GM19467 (cell line): Measurements from ENCODE around the gene HBG2.

Experiments used
- ATAC-seq: cut with Tn5 transposase; IDR thresholded peaks from one replicate; pipeline ENCODE4 v1.9.1; 2021; ENCODE audit warnings: mild to moderate bottlenecking, moderate library complexity; ENCODE audit not compliant: unreplicated experiment

The HBG2 gene

DNA sequence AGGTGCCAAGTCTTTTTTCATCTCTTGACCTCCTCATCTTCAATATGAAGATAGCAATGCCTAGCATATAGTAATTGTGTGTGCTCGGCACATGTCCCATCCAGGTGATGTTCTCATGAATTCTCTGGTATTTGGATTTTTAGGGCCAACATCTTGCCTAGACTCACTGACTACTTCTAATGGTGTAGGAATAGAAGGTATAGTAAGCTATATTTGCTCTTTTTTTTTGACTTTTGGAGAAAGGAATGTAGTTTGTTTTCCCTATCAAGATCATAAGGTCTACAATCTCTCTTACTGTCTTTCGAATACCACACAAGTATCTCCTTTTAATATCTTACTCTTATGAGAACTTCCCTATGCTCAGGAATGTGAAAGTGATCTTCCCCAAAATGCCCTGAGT is 23.5 kb downstream of the HBG2 start:
- ATAC-seq = no peak

DNA sequence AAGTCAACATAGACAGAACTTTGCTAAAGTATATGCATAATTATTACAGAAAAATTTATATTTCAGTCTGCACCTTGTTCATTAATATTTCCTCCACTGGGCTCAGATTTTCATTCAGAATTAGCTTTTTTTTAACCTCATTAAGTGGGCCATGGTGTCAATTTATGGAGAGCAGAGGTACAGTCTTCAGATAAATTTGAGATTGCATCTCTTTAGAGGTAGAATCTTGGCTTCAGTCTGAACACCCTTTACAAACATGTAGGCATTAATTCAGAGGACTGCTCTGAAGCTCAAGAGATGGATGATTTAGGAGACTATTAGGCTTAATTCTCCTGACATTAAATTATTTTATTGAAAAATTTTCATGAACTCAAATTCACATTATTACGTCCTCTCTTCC is 24.3 kb downstream of the HBG2 start:
- ATAC-seq = no peak

DNA sequence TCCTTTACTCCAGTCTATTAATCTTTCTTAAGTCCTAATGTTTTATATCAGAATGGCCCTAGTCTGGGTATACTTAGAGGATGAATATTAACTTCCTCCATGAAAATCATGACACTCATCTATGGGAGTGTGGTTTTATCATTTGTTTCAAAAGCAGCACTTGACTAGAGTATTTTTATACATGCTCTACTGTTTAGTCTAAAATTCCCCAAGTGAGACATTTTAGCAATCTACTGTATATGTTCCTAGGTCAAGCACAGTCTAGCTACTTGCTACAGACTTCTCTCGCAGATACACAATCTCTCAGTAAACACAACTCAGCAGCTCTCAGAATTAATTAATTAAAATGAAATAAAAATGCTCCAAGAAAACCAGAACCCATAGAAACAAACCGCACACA is 24.8 kb downstream of the HBG2 start:
- ATAC-seq = no peak

DNA sequence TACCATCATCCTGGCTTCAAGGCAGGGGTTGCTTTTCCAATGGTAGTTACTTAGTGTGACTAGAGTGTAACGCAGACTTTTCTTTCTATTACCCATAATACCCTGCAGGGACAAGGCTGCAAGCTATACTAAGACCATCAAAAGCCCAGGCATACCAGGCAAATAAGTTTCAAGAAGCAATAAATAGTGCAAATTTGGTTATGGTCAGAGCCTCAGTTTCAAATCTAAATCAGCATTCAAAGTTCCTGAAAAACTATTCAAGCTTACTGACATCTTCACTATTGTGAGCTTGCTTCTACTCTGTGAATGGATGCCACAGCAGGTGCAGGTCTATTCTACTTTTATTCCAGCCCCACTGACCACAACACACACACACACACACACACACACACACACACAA is 25.2 kb downstream of the HBG2 start:
- no peak for ATAC-seq

DNA sequence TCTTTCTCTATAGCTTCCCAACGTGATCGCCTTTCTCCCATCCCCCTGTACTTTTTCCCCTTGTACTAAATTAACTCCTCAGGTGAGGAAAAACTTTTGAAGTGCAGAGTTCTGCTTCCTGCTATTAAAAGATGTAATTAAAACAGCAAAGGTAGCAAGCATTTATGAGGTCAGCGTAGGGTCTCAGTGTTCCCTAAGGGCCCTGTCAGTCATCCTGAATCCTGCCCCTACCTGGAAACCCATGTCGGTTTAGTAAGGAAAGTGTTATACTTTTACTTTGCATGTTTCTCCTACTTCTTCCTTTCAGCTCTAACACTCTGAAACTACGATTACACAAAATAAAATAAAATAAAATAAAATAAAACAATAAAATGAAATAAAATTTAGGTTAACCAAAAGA is 26.5 kb downstream of the HBG2 start:
- ATAC-seq = no peak

DNA sequence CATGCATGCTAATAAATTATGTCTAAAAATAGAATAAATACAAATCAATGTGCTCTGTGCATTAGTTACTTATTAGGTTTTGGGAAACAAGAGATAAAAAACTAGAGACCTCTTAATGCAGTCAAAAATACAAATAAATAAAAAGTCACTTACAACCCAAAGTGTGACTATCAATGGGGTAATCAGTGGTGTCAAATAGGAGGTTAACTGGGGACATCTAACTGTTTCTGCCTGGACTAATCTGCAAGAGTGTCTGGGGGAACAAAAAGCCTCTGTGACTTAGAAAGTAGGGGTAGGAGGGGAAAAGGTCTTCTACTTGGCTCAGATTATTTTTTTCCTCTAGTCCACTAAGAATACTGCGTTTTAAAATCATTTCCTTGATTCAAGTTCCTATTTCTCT is 26.9 kb downstream of the HBG2 start:
- no peak for ATAC-seq

DNA sequence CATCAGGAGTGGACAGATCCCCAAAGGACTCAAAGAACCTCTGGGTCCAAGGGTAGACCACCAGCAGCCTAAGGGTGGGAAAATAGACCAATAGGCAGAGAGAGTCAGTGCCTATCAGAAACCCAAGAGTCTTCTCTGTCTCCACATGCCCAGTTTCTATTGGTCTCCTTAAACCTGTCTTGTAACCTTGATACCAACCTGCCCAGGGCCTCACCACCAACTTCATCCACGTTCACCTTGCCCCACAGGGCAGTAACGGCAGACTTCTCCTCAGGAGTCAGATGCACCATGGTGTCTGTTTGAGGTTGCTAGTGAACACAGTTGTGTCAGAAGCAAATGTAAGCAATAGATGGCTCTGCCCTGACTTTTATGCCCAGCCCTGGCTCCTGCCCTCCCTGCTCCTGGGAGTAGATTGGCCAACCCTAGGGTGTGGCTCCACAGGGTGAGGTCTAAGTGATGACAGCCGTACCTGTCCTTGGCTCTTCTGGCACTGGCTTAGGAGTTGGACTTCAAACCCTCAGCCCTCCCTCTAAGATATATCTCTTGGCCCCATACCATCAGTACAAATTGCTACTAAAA is 27.8 kb downstream of the HBG2 start, which contains the start of gene HBB:
Gene HBB (minus strand): TSS at position 340 of the 579 bp plus-strand sequence. CDS start 50 bp downstream, at position 290.
- no peak for ATAC-seq

DNA sequence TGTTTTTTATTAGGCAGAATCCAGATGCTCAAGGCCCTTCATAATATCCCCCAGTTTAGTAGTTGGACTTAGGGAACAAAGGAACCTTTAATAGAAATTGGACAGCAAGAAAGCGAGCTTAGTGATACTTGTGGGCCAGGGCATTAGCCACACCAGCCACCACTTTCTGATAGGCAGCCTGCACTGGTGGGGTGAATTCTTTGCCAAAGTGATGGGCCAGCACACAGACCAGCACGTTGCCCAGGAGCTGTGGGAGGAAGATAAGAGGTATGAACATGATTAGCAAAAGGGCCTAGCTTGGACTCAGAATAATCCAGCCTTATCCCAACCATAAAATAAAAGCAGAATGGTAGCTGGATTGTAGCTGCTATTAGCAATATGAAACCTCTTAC is 29.1 kb downstream of the HBG2 start:
- no peak for ATAC-seq

DNA sequence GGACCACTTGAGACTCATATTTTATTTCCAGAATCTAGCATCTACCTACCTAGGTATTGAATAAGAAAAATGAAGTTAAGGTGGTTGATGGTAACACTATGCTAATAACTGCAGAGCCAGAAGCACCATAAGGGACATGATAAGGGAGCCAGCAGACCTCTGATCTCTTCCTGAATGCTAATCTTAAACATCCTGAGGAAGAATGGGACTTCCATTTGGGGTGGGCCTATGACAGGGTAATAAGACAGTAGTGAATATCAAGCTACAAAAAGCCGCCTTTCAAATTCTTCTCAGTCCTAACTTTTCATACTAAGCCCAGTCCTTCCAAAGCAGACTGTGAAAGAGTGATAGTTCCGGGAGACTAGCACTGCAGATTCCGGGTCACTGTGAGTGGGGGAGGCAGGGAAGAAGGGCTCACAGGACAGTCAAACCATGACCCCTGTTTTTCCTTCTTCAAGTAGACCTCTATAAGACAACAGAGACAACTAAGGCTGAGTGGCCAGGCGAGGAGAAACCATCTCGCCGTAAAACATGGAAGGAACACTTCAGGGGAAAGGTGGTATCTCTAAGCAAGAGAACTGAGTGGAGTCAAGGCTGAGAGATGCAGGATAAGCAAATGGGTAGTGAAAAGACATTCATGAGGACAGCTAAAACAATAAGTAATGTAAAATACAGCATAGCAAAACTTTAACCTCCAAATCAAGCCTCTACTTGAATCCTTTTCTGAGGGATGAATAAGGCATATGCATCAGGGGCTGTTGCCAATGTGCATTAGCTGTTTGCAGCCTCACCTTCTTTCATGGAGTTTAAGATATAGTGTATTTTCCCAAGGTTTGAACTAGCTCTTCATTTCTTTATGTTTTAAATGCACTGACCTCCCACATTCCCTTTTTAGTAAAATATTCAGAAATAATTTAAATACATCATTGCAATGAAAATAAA is 29.8 kb downstream of the HBG2 start:
- no peak for ATAC-seq

DNA sequence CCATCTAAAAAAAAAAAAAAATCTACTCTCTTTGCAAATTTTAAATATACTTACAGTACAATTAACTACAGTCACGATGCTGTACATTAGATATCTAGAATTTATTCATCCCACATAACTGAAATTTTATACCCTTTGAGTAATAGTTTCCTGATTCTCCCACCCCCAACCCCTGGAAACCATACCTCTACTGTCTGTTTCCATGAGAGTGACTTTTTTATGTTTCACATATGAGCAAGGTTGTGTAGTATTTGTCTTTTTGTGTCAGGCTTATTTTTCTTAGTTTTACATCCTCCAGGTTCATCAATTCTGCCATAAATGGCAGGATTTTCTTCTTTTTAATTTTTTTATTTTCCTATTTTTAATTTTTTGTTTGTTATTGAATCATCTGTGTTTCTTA is 30.9 kb downstream of the HBG2 start:
- ATAC-seq = no peak

DNA sequence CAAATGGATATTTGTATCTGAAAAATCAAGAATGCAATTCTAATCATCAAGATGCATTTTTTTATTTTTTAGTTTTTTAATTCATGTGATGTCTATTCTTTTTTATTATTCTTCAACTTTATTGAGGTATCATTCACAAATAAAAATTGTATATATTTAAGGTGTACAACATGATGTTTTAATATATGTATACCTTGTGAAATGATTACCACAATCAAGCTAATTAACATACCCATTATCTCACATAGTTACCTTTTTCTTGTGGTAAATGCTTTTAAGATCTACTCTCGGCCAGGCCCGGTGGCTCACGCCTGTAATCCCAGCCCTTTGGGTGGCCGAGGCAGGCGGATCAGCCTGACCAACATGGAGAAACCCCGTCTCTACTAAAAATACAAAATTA is 31.4 kb downstream of the HBG2 start:
- no peak for ATAC-seq

DNA sequence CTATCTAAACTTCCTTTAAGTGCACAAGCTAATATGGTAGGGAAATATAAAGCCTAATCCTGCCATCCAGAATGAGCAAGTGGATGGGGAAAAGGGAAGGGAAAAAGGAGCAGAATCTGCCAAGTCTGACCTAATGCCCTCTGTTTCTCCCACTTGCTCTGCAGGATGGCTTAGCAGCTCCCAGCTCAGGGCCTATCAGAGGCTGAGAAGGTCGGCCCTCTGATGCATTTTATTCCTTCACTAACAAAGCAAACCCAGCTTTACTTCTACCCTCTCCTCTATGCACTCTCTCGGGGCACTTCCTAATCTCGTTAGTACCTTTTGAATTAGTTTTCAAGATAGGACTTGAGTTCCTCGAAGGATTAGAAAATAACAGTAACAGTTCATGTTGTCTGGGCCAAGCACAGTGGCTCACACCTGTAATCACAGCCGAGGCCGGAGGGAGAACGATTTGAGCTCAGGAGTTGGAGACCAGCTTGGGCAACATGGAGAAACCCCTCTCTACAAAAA is 44.1 kb downstream of the HBG2 start:
- ATAC-seq = no peak

DNA sequence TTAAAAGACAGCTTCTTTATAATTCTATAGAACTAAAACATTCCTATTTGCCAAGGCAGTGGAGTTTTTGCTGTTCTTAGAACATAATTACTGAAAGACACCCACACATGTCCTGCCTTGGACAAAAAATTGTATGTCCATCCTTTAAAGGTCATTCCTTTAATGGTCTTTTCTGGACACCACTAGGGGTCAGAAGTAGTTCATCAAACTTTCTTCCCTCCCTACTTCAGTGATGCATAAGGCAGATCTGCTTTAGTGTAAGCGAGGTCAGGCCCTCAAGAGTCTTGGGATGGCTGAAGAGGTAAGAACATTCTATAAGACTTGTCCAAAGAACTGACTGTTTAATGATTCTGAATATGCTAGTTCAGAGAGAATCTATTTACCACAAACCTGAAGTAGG is 49.8 kb downstream of the HBG2 start:
- peak; percentile 86 for ATAC-seq

DNA sequence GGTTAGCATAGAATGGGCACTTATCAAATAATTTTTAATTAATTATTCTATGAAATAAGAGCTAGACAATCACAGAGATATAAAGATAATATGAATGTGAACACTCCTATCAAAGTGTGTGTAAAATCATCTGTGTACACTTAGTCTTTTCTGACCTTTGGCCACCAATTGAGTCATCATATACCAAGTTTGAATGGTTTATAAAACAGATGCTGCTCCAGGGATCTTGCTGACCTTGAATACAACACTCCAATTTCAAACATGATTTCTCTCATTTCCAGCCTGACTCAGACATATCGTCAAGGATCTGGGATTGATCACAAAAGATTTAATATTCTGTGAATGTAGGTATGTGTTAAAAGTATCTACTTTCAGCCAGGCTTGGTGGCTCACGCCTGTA is 51.2 kb downstream of the HBG2 start:
- no peak for ATAC-seq
